ENCODE data around the gene MS4A14.

MS4A14 gene, protein sequence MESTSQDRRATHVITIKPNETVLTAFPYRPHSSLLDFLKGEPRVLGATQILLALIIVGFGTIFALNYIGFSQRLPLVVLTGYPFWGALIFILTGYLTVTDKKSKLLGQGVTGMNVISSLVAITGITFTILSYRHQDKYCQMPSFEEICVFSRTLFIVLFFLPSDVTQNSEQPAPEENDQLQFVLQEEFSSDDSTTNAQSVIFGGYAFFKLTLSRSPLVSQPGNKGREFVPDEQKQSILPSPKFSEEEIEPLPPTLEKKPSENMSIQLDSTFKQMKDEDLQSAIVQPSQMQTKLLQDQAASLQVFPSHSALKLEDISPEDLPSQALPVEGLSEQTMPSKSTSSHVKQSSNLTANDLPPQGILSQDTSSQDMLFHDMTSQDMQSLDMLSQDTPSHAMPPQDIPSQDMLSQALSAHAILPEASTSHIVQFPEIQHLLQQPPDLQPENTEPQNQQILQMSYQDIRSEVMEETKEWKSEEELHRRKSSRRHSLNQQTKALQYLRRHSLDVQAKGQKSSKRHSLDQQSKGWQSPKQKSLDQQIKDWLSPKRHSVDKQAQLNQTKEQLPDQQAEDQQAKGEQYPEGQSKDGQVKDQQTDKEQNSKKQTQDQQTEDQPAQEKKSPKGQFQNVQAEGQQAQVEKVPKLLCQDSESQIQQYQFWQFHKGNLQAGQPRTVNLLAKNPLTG

DNA sequence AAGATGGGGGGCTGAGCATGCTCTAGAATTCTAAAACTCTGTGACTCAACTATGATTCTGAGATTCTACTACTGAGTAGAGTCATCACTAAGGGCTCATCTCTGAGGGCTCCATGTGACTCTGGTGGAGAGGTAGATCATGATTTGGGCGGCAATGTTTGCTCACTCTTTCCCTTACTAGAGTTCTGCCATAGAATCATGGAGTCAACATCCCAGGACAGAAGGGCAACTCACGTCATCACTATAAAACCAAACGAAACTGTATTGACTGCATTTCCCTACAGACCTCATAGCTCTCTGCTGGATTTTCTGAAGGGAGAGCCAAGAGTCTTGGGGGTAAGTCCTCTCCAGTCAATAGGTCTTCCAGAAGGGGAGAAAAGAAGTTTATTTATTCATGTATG is at the start of gene MS4A14:
Gene MS4A14, plus strand, starts transcription at position 78 of the 400 bp plus-strand sequence. Its CDS starts 120 bp downstream, at position 198.
- TF ChIP-seq, protein P1, sequence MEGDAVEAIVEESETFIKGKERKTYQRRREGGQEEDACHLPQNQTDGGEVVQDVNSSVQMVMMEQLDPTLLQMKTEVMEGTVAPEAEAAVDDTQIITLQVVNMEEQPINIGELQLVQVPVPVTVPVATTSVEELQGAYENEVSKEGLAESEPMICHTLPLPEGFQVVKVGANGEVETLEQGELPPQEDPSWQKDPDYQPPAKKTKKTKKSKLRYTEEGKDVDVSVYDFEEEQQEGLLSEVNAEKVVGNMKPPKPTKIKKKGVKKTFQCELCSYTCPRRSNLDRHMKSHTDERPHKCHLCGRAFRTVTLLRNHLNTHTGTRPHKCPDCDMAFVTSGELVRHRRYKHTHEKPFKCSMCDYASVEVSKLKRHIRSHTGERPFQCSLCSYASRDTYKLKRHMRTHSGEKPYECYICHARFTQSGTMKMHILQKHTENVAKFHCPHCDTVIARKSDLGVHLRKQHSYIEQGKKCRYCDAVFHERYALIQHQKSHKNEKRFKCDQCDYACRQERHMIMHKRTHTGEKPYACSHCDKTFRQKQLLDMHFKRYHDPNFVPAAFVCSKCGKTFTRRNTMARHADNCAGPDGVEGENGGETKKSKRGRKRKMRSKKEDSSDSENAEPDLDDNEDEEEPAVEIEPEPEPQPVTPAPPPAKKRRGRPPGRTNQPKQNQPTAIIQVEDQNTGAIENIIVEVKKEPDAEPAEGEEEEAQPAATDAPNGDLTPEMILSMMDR (conservative IDR thresholded peaks at IDR 0.05): no peak
- H3K27ac ChIP-seq: no peak within 1 kb of the TSS

DNA sequence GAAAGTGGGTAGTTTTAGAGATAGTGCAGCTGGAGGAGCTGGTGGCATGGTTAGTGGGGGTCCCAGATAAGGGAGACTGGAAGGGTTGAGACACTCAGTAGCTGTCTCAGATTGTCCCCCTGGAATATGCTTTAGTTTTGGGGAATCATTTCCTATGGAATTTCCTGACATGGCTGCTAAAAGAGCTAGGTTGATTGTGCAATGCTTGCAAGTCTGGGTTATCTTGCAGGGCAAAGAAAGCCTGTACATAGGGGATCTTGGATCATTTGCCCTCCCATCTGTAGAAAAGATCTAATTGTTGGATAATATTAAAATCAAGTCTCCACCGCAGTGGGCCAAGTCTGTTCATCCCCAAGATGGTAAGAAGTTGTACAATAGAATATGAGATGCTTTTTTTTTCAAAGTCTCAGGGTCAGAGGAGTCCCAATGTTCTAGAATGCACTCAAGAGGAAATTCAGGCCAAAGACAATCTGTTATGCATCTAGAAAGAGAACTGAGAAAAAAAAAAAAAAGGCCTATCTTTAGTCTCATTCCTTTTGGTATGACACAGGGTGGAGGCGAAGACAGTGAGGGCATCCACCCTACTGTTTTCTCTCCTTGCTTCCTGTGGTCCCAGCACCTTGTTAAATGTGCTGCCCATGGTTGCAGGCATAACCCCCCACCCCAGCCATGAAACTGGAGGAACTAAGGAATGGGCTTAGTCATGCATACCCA is 49.0 kb upstream of the MS4A14 start:
- TF ChIP-seq, protein P1 (conservative IDR thresholded peaks at IDR 0.05): no peak
- no peak overlapping the region for H3K27ac ChIP-seq

DNA sequence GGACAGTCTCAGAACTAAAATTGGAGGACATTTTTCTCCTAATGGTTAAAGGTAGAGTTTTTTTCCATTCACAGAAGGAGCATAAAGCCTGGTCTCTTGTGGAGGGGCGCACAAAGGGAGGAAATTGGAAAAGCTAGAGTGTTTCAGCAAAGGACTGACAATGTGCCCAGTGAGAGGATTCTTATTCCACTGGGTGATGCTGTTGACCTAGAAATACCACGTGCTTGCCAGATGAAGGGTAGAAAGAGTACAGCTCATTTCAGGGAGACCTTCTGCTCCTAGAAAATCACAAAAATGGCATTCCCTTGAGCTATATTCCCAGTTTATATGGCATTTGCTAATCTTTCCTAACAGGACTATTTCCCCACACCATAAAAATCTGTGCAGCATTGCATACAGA is 48.1 kb upstream of the MS4A14 start:
- TF ChIP-seq, protein P1 (conservative IDR thresholded peaks at IDR 0.05): no peak
- no peak overlapping the region for H3K27ac ChIP-seq

DNA sequence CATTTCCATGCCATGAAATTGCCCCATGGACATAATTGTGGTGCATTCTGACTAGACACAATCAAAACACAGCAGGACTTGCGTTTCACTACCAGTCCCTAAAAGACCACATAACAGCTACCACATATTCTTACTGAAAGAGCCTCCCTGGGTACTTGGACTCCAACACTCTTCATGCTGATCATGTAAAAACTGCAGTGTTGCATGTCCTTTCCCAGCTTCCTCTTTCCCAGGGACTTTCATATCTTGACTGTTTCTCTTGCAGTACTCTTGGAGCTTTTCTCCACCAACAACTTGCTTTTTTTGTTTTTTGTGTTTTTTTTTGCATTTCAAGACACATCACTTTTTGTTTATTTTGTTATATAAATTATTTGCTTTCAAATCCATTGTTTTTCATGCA is 46.3 kb upstream of the MS4A14 start:
- no peak overlapping the region for H3K27ac ChIP-seq
- TF ChIP-seq, protein P1 (conservative IDR thresholded peaks at IDR 0.05): no peak

DNA sequence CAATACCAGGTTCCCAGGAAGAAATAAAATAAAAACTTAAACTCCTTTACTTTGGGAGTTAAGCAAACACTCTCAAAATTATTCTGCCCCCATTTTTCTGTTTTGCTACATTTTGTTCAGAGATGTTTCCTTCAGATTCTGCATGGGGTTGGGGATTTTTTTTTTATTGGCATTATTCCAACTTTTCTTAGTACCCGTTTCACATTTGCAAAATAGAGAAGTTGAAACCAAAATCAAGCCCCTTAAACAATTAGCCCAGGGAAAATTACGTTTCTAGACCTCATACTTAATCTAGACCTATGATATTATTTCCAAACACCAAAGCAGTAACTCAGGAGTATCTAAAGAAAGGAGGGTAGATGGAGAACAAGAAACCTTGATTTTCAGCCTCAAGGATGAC is 38.5 kb upstream of the MS4A14 start:
- H3K27ac ChIP-seq: no peak overlapping the region
- TF ChIP-seq, protein P1 (conservative IDR thresholded peaks at IDR 0.05): no peak

DNA sequence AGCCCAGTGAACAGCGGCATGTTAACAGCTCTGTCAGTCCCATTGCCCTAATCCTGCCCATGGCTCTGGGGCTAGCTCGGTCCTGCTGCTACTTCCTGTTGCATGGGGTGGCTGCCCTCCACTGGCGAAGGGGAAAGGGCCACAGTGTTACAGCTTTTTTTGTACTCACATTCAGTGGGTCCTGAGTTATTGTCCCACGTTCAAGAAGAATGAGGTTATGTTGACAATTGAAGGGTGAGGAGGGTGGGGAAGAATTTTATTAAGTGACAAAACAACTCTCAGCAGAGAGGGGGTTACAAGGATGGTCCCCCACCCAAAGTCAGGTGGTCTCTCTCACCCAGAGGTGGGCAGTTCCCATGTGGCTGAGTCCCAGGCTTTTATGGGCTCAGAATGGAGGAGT is 35.6 kb upstream of the MS4A14 start:
- H3K27ac ChIP-seq: no peak overlapping the region
- TF ChIP-seq, protein P1 (conservative IDR thresholded peaks at IDR 0.05): no peak

DNA sequence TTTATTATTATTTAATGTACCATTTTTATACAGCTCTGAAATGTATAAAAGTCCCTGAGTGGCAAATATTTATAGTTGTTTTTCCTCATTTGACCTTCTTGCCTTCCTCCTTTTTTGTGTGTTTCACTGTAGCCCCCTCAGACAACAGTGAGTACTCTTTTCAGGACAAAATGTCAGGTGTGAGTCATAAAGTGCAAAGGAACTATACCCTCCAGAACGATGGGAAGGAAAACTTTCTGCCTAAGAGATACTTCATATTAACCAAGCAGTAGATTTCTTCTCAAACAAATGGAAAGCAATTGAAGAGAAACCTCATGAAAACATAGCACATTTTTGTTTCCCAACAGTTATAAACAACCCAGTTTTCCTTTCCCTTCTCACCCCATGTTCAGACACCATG is 34.0 kb upstream of the MS4A14 start:
- TF ChIP-seq, protein P1 (conservative IDR thresholded peaks at IDR 0.05): no peak
- H3K27ac ChIP-seq: no peak overlapping the region

All from VCaP (cell line).